Chondrocyte (in vitro differentiated cells): Measurements from ENCODE around the gene KCNJ1. TPM values are rescaled to one million over a fixed set of nuclear protein-coding genes. Genes with fewer than 3 reads are reported as not detected.

Source experiments
- DNase-seq: peaks from one replicate; pipeline ENCODE4 v3.0.0; 2021; ENCODE audit warnings: mixed read lengths, low spot score
- H3K27ac Mint-ChIP-seq: one replicate; pipeline ENCODE4 v1.8.0; 2021; ENCODE audit warnings: mild to moderate bottlenecking, moderate library complexity, mixed read lengths; ENCODE audit not compliant: unreplicated experiment
- H3K27me3 Mint-ChIP-seq: 2 replicates; pipeline ENCODE4 v1.8.0; 2021; ENCODE audit warnings: low read depth, mixed read lengths
- H3K36me3 Mint-ChIP-seq: 2 replicates; pipeline ENCODE4 v1.8.0; 2021; ENCODE audit warnings: low read depth, mixed read lengths
- H3K4me1 Mint-ChIP-seq: 2 replicates; pipeline ENCODE4 v1.8.0; 2021; ENCODE audit warnings: low read depth, mild to moderate bottlenecking, mixed read lengths
- H3K4me3 Mint-ChIP-seq: one replicate; pipeline ENCODE4 v1.8.0; 2021; ENCODE audit warnings: mild to moderate bottlenecking, moderate library complexity, mixed read lengths; ENCODE audit not compliant: unreplicated experiment
- H3K9me3 Mint-ChIP-seq: 2 replicates; pipeline ENCODE4 v1.8.0; 2021; ENCODE audit warnings: low read depth, mixed read lengths
- CTCF ChIP-seq: fragments of 200-600 bp; sonication (generic); IDR thresholded peaks from 2 replicates; pipeline ENCODE4 v1.5.0; 2021; ENCODE audit warnings: antibody characterized with exemption, mild to moderate bottlenecking, moderate library complexity
- total RNA-seq: library from RNA; stranded (reverse); gene quantifications from 3 replicates; pipeline ENCODE4 v1.2.1, GENCODE V29; 2021

Gene KCNJ1
- total RNA-seq, 1 donor from 2014 or later, result not detected

GRCh38 chr11:128840137-128840536 lies 27.0 kb downstream of the KCNJ1 start:
- TF ChIP-seq CTCF, result no peak
- H3K27ac Mint-ChIP-seq, result no peak overlapping the region
- peaks cover 16% of the 10 kb centered on the region for H3K4me1 Mint-ChIP-seq
- no peaks in the 10 kb centered on the region for H3K36me3 Mint-ChIP-seq
- no peaks in the 10 kb centered on the region for H3K9me3 Mint-ChIP-seq
- no peak for DNase-seq
- H3K4me3 Mint-ChIP-seq, result no peak overlapping the region
- H3K27me3 Mint-ChIP-seq, result no peaks in the 10 kb centered on the region

- H3K4me3 Mint-ChIP-seq, result no peak overlapping the region
- peaks cover 16% of the 10 kb centered on the region for H3K4me1 Mint-ChIP-seq
- no peaks in the 10 kb centered on the region for H3K9me3 Mint-ChIP-seq
- H3K36me3 Mint-ChIP-seq, result no peaks in the 10 kb centered on the region
- no peaks in the 10 kb centered on the region for H3K27me3 Mint-ChIP-seq
- H3K27ac Mint-ChIP-seq, result no peak overlapping the region
- no peak for DNase-seq
- no peak for TF ChIP-seq CTCF
Measured at GRCh38 chr11:128839081-128839480, 28.0 kb downstream of the KCNJ1 start.

- peaks cover 16% of the 10 kb centered on the region for H3K4me1 Mint-ChIP-seq
- no peaks in the 10 kb centered on the region for H3K27me3 Mint-ChIP-seq
Measured at GRCh38 chr11:128837627-128838026, 29.5 kb downstream of the KCNJ1 start.

GRCh38 chr11:128835741-128836430 lies 31.2 kb downstream of the KCNJ1 start:
- Mint-ChIP-seq H3K4me1 (peaks cover 16% of the 10 kb centered on the region), H3K9me3 (no peaks in the 10 kb centered on the region), H3K27ac (peak overlapping the region; percentile 39), H3K36me3 (no peaks in the 10 kb centered on the region), H3K4me3 (no peak overlapping the region), H3K27me3 (no peaks in the 10 kb centered on the region)
- no peak for TF ChIP-seq CTCF
- no peak for DNase-seq

More at GRCh38 chr11:128837627-128838026, 29.5 kb downstream of the KCNJ1 start:
- no peaks in the 10 kb centered on the region for H3K9me3 Mint-ChIP-seq
- no peak overlapping the region for H3K4me3 Mint-ChIP-seq
- H3K36me3 Mint-ChIP-seq, result no peaks in the 10 kb centered on the region
- DNase-seq, result no peak
- TF ChIP-seq CTCF, result no peak
- H3K27ac Mint-ChIP-seq, result no peak overlapping the region

GRCh38 chr11:128834157-128834556 lies 32.9 kb downstream of the KCNJ1 start:
- no peak for TF ChIP-seq CTCF
- no peak for DNase-seq
- Mint-ChIP-seq H3K27me3 (no peaks in the 10 kb centered on the region), H3K9me3 (no peaks in the 10 kb centered on the region), H3K4me1 (peaks cover 16% of the 10 kb centered on the region), H3K4me3 (no peak overlapping the region), H3K36me3 (no peaks in the 10 kb centered on the region), H3K27ac (no peak overlapping the region)
